GM19463 (cell line): ENCODE results near the gene TSC22D1.

Source experiments
- ATAC-seq: cut with Tn5 transposase; IDR thresholded peaks from one replicate; pipeline ENCODE4 v1.9.1; 2021; ENCODE audit warnings: mild to moderate bottlenecking, moderate library complexity; ENCODE audit not compliant: unreplicated experiment

The TSC22D1 gene

GRCh38 chr13:44433863-44434765 lies 142.0 kb downstream of the TSC22D1 start:
- ATAC-seq = no peak

GRCh38 chr13:44432650-44433049 lies 143.5 kb downstream of the TSC22D1 start:
- ATAC-seq = no peak

- ATAC-seq = no peak
Observed at GRCh38 chr13:44431150-44431549, 145.0 kb downstream of the TSC22D1 start.

- ATAC-seq = no peak
Observed at GRCh38 chr13:44429311-44429710, 146.8 kb downstream of the TSC22D1 start.

- ATAC-seq = no peak
Observed at GRCh38 chr13:44426461-44426860, 149.7 kb downstream of the TSC22D1 start.

GRCh38 chr13:44425815-44426078 lies 150.4 kb downstream of the TSC22D1 start:
- no peak for ATAC-seq

GRCh38 chr13:44425041-44425814 lies 150.9 kb downstream of the TSC22D1 start:
- no peak for ATAC-seq

GRCh38 chr13:44423824-44424223 lies 152.3 kb downstream of the TSC22D1 start:
- ATAC-seq = no peak

- no peak for ATAC-seq
Observed at GRCh38 chr13:44422755-44423643, 153.1 kb downstream of the TSC22D1 start.

GRCh38 chr13:44421853-44422525 lies 154.1 kb downstream of the TSC22D1 start:
- ATAC-seq = no peak

GRCh38 chr13:44420376-44421220 lies 155.5 kb downstream of the TSC22D1 start:
- no peak for ATAC-seq

- no peak for ATAC-seq
Observed at GRCh38 chr13:44417876-44418275, 158.3 kb downstream of the TSC22D1 start.

GRCh38 chr13:44417446-44417845 lies 158.7 kb downstream of the TSC22D1 start:
- no peak for ATAC-seq

- ATAC-seq = no peak
Observed at GRCh38 chr13:44416744-44417143, 159.4 kb downstream of the TSC22D1 start.

- no peak for ATAC-seq
Observed at GRCh38 chr13:44416301-44416700, 159.8 kb downstream of the TSC22D1 start.

- no peak for ATAC-seq
Observed at GRCh38 chr13:44415815-44416214, 160.3 kb downstream of the TSC22D1 start.

- ATAC-seq = no peak
Observed at GRCh38 chr13:44414716-44415115, 161.4 kb downstream of the TSC22D1 start.

- no peak for ATAC-seq
Observed at GRCh38 chr13:44413095-44413494, 163.0 kb downstream of the TSC22D1 start.

- ATAC-seq = no peak
Observed at GRCh38 chr13:44412346-44412935, 163.7 kb downstream of the TSC22D1 start.
